Measurements from ENCODE around the gene CAMK2A.
"Not testable (repeated sequence)": the region's sequence is repeated elsewhere in the genome, so short reads cannot be mapped to it uniquely, and the experiment has no call there.

CAMK2A gene

DNA sequence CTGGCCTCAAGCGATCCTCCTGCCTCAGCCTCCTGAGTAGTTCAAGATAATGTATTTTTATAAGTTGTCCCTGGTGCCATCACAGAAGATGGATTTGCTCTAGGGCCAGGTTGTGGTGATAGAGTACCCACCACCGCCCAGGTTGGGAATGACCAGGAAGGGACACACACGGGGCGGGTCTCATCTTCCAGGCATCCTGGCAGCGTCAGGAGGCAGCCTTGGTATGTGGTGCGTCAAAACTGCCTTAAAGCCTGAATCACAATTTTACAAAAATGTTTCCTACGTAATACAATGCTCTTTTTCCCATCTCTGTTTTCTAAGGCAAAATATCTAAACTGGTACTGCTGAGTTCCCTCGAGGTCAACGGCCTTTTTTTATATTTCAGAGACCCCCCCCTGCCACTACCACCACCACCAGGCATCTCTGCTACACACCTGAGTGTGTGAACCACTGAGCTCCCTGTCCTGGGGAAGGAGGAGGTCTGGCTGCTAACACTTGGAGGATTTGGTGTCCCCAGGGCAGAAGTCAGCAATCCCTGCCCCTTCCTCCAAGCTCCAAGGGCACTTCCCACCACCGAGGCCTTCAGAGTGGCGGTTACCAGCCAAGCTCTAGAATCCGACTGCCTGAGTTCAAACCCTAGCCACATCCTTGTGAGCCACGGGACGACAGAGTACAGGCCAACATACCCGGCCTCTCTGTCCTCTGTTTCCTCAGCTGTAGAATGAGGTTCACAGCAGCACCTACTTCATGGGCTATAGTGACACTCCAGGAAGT lies 52.4 kb downstream of the CAMK2A start:
- Histone ChIP-seq H3K36me3 (ENCODE audit: insufficient read depth, low read length) (no peaks in the 10 kb centered on the region), H3K9ac (ENCODE audit: low read length) (no peak overlapping the region), H3K27ac (ENCODE audit: low read depth, low read length) (no peak overlapping the region), H3K9me3 (ENCODE audit: low read length) (no peaks in the 10 kb centered on the region), H3K4me3 (ENCODE audit: low read depth in 1 of 2, low read length in 2 of 2) (no peak overlapping the region), H3K4me1 (ENCODE audit: insufficient read depth, low read length) (no peaks in the 10 kb centered on the region), H3K27me3 (ENCODE audit: control insufficient read depth in 1 of 2, insufficient read depth in 2 of 2, low read length in 2 of 2) (no peaks in the 10 kb centered on the region)

DNA sequence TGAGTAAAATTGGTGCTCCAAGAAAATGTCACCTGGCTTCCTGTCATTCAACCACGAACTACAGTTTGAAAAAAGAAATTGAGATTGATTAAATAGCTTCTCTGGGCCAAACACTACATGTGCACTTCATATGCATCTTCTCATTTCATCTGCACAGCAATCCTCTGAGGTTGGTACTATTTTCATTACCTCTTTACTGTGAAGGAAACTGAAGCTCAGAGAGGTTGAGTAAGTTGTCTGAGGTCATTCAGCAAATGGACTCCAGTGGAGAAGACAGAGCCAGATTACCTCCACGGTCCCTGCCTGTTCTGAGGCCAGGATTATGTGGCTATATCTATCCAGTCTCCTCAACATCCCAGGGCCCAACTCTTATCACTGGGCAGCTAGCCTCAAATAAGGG lies 53.3 kb downstream of the CAMK2A start:
- Histone ChIP-seq H3K9me3 (ENCODE audit: low read length) (no peaks in the 10 kb centered on the region), H3K4me3 (ENCODE audit: low read depth in 1 of 2, low read length in 2 of 2) (no peak overlapping the region), H3K27me3 (ENCODE audit: control insufficient read depth in 1 of 2, insufficient read depth in 2 of 2, low read length in 2 of 2) (no peaks in the 10 kb centered on the region), H3K4me1 (ENCODE audit: insufficient read depth, low read length) (no peaks in the 10 kb centered on the region), H3K27ac (ENCODE audit: low read depth, low read length) (no peak overlapping the region), H3K36me3 (ENCODE audit: insufficient read depth, low read length) (no peaks in the 10 kb centered on the region), H3K9ac (ENCODE audit: low read length) (no peak overlapping the region)

GRCh38 chr5:150235500-150235854 lies 54.1 kb downstream of the CAMK2A start:
- no peaks in the 10 kb centered on the region for H3K27me3 ChIP-seq (ENCODE audit: control insufficient read depth in 1 of 2, insufficient read depth in 2 of 2, low read length in 2 of 2)
- no peak overlapping the region for H3K9ac ChIP-seq (ENCODE audit: low read length)
- H3K9me3 ChIP-seq (ENCODE audit: low read length): no peaks in the 10 kb centered on the region
- H3K36me3 ChIP-seq (ENCODE audit: insufficient read depth, low read length): no peaks in the 10 kb centered on the region
- no peaks in the 10 kb centered on the region for H3K4me1 ChIP-seq (ENCODE audit: insufficient read depth, low read length)
- no peak overlapping the region for H3K4me3 ChIP-seq (ENCODE audit: low read depth in 1 of 2, low read length in 2 of 2)
- H3K27ac ChIP-seq (ENCODE audit: low read depth, low read length): no peak overlapping the region

GRCh38 chr5:150234576-150235499 lies 54.7 kb downstream of the CAMK2A start:
- H3K4me1 ChIP-seq (ENCODE audit: insufficient read depth, low read length): no peaks in the 10 kb centered on the region
- no peaks in the 10 kb centered on the region for H3K36me3 ChIP-seq (ENCODE audit: insufficient read depth, low read length)
- no peaks in the 10 kb centered on the region for H3K9me3 ChIP-seq (ENCODE audit: low read length)
- H3K27me3 ChIP-seq (ENCODE audit: control insufficient read depth in 1 of 2, insufficient read depth in 2 of 2, low read length in 2 of 2): no peaks in the 10 kb centered on the region
- H3K27ac ChIP-seq (ENCODE audit: low read depth, low read length): no peak overlapping the region
- H3K4me3 ChIP-seq (ENCODE audit: low read depth in 1 of 2, low read length in 2 of 2): no peak overlapping the region
- no peak overlapping the region for H3K9ac ChIP-seq (ENCODE audit: low read length)

GRCh38 chr5:150233706-150234105 lies 55.9 kb downstream of the CAMK2A start:
- not testable (repeated sequence) for H3K4me3 ChIP-seq (ENCODE audit: low read depth in 1 of 2, low read length in 2 of 2); H3K9me3 ChIP-seq (ENCODE audit: low read length); H3K27me3 ChIP-seq (ENCODE audit: control insufficient read depth in 1 of 2, insufficient read depth in 2 of 2, low read length in 2 of 2); H3K4me1 ChIP-seq (ENCODE audit: insufficient read depth, low read length); H3K9ac ChIP-seq (ENCODE audit: low read length); H3K36me3 ChIP-seq (ENCODE audit: insufficient read depth, low read length); H3K27ac ChIP-seq (ENCODE audit: low read depth, low read length)

DNA sequence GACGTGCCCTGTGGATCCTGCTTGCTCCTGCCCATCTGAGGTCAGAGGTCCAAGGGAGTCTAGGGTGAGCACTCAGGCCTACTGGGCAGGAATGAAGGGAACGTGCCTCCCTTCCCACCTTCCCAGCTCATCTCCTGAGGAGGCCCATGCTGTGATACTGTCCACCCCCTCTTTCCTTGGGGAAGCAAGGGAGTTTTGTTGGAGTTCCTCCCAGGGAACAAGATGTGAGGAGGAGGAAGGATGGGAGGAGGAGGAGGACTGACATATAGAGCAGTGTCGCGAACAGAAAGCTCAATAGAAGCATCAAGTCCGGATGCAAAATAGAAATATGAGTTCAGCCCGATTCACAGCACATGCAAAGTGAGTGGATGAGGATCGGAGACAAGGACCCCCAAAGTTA lies 58.7 kb downstream of the CAMK2A start:
- Histone ChIP-seq H3K9ac (ENCODE audit: low read length) (no peak overlapping the region), H3K27ac (ENCODE audit: low read depth, low read length) (no peak overlapping the region), H3K4me1 (ENCODE audit: insufficient read depth, low read length) (no peaks in the 10 kb centered on the region), H3K4me3 (ENCODE audit: low read depth in 1 of 2, low read length in 2 of 2) (no peak overlapping the region), H3K36me3 (ENCODE audit: insufficient read depth, low read length) (no peaks in the 10 kb centered on the region), H3K9me3 (ENCODE audit: low read length) (no peaks in the 10 kb centered on the region), H3K27me3 (ENCODE audit: control insufficient read depth in 1 of 2, insufficient read depth in 2 of 2, low read length in 2 of 2) (no peaks in the 10 kb centered on the region)

GRCh38 chr5:150229571-150229970 lies 60.0 kb downstream of the CAMK2A start:
- Histone ChIP-seq H3K27me3 (ENCODE audit: control insufficient read depth in 1 of 2, insufficient read depth in 2 of 2, low read length in 2 of 2) (no peaks in the 10 kb centered on the region), H3K4me3 (ENCODE audit: low read depth in 1 of 2, low read length in 2 of 2) (no peak overlapping the region), H3K4me1 (ENCODE audit: insufficient read depth, low read length) (no peaks in the 10 kb centered on the region), H3K9me3 (ENCODE audit: low read length) (no peaks in the 10 kb centered on the region), H3K9ac (ENCODE audit: low read length) (no peak overlapping the region), H3K27ac (ENCODE audit: low read depth, low read length) (no peak overlapping the region), H3K36me3 (ENCODE audit: insufficient read depth, low read length) (no peaks in the 10 kb centered on the region)

- Histone ChIP-seq H3K4me1 (ENCODE audit: insufficient read depth, low read length) (no peaks in the 10 kb centered on the region), H3K9me3 (ENCODE audit: low read length) (no peaks in the 10 kb centered on the region), H3K4me3 (ENCODE audit: low read depth in 1 of 2, low read length in 2 of 2) (no peak overlapping the region), H3K36me3 (ENCODE audit: insufficient read depth, low read length) (no peaks in the 10 kb centered on the region), H3K9ac (ENCODE audit: low read length) (no peak overlapping the region), H3K27ac (ENCODE audit: low read depth, low read length) (no peak overlapping the region), H3K27me3 (ENCODE audit: control insufficient read depth in 1 of 2, insufficient read depth in 2 of 2, low read length in 2 of 2) (no peaks in the 10 kb centered on the region)
These were observed 61.8 kb downstream of the CAMK2A start for GRCh38 chr5:150227606-150228273.

GRCh38 chr5:150227036-150227435 lies 62.5 kb downstream of the CAMK2A start:
- no peak overlapping the region for H3K4me3 ChIP-seq (ENCODE audit: low read depth in 1 of 2, low read length in 2 of 2)
- no peaks in the 10 kb centered on the region for H3K9me3 ChIP-seq (ENCODE audit: low read length)
- no peaks in the 10 kb centered on the region for H3K36me3 ChIP-seq (ENCODE audit: insufficient read depth, low read length)
- no peaks in the 10 kb centered on the region for H3K4me1 ChIP-seq (ENCODE audit: insufficient read depth, low read length)
- H3K9ac ChIP-seq (ENCODE audit: low read length): no peak overlapping the region
- no peak overlapping the region for H3K27ac ChIP-seq (ENCODE audit: low read depth, low read length)
- H3K27me3 ChIP-seq (ENCODE audit: control insufficient read depth in 1 of 2, insufficient read depth in 2 of 2, low read length in 2 of 2): no peaks in the 10 kb centered on the region

GRCh38 chr5:150224483-150225027 lies 65.0 kb downstream of the CAMK2A start:
- H3K4me3 ChIP-seq (ENCODE audit: low read depth in 1 of 2, low read length in 2 of 2): no peak overlapping the region
- no peak overlapping the region for H3K27ac ChIP-seq (ENCODE audit: low read depth, low read length)
- H3K9me3 ChIP-seq (ENCODE audit: low read length): no peaks in the 10 kb centered on the region
- no peaks in the 10 kb centered on the region for H3K36me3 ChIP-seq (ENCODE audit: insufficient read depth, low read length)
- H3K4me1 ChIP-seq (ENCODE audit: insufficient read depth, low read length): no peaks in the 10 kb centered on the region
- no peak overlapping the region for H3K9ac ChIP-seq (ENCODE audit: low read length)
- no peaks in the 10 kb centered on the region for H3K27me3 ChIP-seq (ENCODE audit: control insufficient read depth in 1 of 2, insufficient read depth in 2 of 2, low read length in 2 of 2)

DNA sequence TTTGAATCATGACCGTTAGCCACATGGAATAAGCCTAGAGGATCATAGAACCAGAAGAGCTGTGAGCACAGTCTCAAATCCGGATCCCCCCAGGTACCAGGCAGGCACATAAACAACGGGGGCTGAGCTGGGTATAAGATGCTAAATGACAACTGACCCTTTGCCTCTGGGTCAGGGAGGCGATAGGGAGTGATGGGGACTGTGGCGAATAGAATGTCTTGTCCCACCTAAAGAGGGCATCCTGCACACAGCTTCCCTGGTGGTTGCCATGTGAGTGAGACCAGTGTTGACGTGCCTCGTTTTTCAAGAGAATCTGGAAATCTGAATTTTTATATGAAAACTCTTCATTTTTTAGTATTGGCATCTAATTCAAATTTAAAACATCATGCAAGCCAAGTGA lies 66.1 kb downstream of the CAMK2A start:
- Histone ChIP-seq H3K9me3 (ENCODE audit: low read length) (no peaks in the 10 kb centered on the region), H3K4me1 (ENCODE audit: insufficient read depth, low read length) (no peaks in the 10 kb centered on the region), H3K27me3 (ENCODE audit: control insufficient read depth in 1 of 2, insufficient read depth in 2 of 2, low read length in 2 of 2) (peaks cover 0 to 2% of the 10 kb centered on the region in 2 donors), H3K36me3 (ENCODE audit: insufficient read depth, low read length) (no peaks in the 10 kb centered on the region), H3K27ac (ENCODE audit: low read depth, low read length) (no peak overlapping the region), H3K4me3 (ENCODE audit: low read depth in 1 of 2, low read length in 2 of 2) (no peak overlapping the region), H3K9ac (ENCODE audit: low read length) (no peak overlapping the region)

All from muscle layer of colon (tissue), 2 donors.